Esophagus muscularis mucosa (tissue), 4 donors: ENCODE results near the gene CHKA. TPM values are rescaled to one million over a fixed set of nuclear protein-coding genes. Genes with fewer than 3 reads are reported as not detected.
A peak's percentile ranks its signal among the peaks of the same experiment; 100 is the strongest.
"Not testable (repeated sequence)": the region's sequence is repeated elsewhere in the genome, so short reads cannot be mapped to it uniquely, and the experiment has no call there.

Source experiments
- DNase-seq: peaks from one replicate; pipeline ENCODE4 v3.0.0-alpha.2; 2017; ENCODE audit errors: extremely low spot score
- H3K27ac ChIP-seq, 4 donors: fragments of 200-600 bp; sonication (generic); replicated peaks in 1 of 4; 1 replicate in 3 of 4; 2 replicates in 1 of 4; pipeline ENCODE4 v1.5.1; 2016 to 2019; ENCODE audit warnings: mild to moderate bottlenecking in 1 of 4
- H3K27me3 ChIP-seq, 4 donors: fragments of 200-600 bp; sonication (generic); one replicate each; pipeline versions ENCODE4 v1.5.1 to v1.6.0; 2016 to 2019
- H3K36me3 ChIP-seq, 4 donors: fragments of 200-600 bp; sonication (generic); one replicate each; pipeline ENCODE4 v1.5.1; 2016 to 2019
- H3K4me1 ChIP-seq, 4 donors: fragments of 200-600 bp; sonication (generic); one replicate each; pipeline ENCODE4 v1.5.1; 2016 to 2019
- H3K4me3 ChIP-seq, 4 donors: fragments of 200-600 bp; sonication (generic); 1 replicate in 2 of 4; 2 replicates in 2 of 4; pipeline ENCODE4 v1.5.1; 2016 to 2019; ENCODE audit warnings: mild to moderate bottlenecking in 4 of 4, moderate library complexity in 1 of 4
- H3K9me3 ChIP-seq, 4 donors: fragments of 200-600 bp; sonication (generic); 1 replicate in 3 of 4; 2 replicates in 1 of 4; pipeline ENCODE4 v1.5.1; 2016 to 2019
- EP300 ChIP-seq: sonication (generic); formaldehyde crosslinking; IDR thresholded peaks from one replicate; pipeline ENCODE4 v1.6.1; 2017; ENCODE audit warnings: antibody characterized with exemption
- POLR2A ChIP-seq: fragments of 450-650 bp; IDR thresholded peaks from one replicate; pipeline ENCODE4 v1.6.1; 2017; ENCODE audit warnings: antibody characterized with exemption, moderate library complexity, mild to moderate bottlenecking, low read depth
- POLR2AphosphoS5 ChIP-seq, 2 donors: sonication (generic); formaldehyde crosslinking; IDR thresholded peaks; one replicate each; pipeline ENCODE4 v1.6.1; 2017; ENCODE audit warnings: antibody characterized with exemption in 2 of 2
- WGBS: methylation state at CpG from one replicate; pipeline ENCODE4 v1.1.5; 2018; 5-methylcytosine and 5-hydroxymethylcytosine counted together
- intact Hi-C: fragments of 100-400 bp; cut with DNase I; formaldehyde crosslinking; loops from one replicate; pipeline ENCODE4 v1.15.1; 2023
- total RNA-seq, 4 donors: library from RNA; depleted of rRNA; stranded (reverse); fragments of >200 nt; gene quantifications; one replicate each; pipeline versions ENCODE4 v1.1.0 to v1.2.1, GENCODE V29; 2016
- TF ChIP-seq, protein P1 (sequence below), 3 experiments: fragments of 200-600 bp in 2 of 3; fragments of 450-650 bp in 1 of 3; sonication (generic) in 2 of 3; IDR thresholded peaks; one replicate each; pipeline ENCODE4 v1.5.1; 2017 to 2019; ENCODE audit warnings: antibody characterized with exemption in 3 of 3, mild to moderate bottlenecking in 2 of 3, moderate library complexity in 1 of 3

CHKA gene
- total RNA-seq, 4 donors from 2014 or later = 13.8 to 20.3 (median 18.3) TPM

DNA sequence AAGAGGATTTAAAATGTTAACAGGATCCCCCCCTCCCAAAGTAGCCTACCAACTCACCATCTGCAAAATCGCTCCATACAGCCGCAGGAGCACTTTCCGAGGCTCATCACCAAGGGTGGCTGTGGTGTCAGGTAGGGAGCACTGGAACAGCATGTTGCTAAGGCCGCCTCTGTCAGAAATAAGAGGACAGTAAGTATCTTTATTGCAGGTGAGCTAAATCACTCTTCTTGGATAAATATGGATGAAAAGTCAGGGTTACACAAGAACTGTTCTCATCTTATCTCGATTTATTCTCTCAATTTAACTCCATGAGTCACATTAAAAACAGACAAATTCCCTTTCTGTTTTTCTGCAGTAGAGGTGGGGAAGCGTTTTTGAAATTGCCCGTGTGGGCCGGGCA lies 24.2 kb downstream of the CHKA start:
- WGBS = 98% methylated on average over 8 of the region's 8 CpGs
- Histone ChIP-seq H3K4me1 (peaks cover 18 to 28% (median 22%) of the 10 kb centered on the region in 4 donors), H3K27me3 (no peaks in the 10 kb centered on the region), H3K27ac (no peak overlapping the region), H3K9me3 (no peaks in the 10 kb centered on the region), H3K4me3 (no peak overlapping the region), H3K36me3 (peaks cover 0 to 6% (median 0%) of the 10 kb centered on the region in 4 donors)
- intact Hi-C loops = no loop called here
- DNase-seq = no peak
- TF ChIP-seq POLR2A (no peak), POLR2AphosphoS5 (IDR thresholded peaks at IDR 0.05) (no peak), EP300 (no peak)
- TF ChIP-seq, protein P1, sequence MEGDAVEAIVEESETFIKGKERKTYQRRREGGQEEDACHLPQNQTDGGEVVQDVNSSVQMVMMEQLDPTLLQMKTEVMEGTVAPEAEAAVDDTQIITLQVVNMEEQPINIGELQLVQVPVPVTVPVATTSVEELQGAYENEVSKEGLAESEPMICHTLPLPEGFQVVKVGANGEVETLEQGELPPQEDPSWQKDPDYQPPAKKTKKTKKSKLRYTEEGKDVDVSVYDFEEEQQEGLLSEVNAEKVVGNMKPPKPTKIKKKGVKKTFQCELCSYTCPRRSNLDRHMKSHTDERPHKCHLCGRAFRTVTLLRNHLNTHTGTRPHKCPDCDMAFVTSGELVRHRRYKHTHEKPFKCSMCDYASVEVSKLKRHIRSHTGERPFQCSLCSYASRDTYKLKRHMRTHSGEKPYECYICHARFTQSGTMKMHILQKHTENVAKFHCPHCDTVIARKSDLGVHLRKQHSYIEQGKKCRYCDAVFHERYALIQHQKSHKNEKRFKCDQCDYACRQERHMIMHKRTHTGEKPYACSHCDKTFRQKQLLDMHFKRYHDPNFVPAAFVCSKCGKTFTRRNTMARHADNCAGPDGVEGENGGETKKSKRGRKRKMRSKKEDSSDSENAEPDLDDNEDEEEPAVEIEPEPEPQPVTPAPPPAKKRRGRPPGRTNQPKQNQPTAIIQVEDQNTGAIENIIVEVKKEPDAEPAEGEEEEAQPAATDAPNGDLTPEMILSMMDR (IDR thresholded peaks at IDR 0.05) = no peak

DNA sequence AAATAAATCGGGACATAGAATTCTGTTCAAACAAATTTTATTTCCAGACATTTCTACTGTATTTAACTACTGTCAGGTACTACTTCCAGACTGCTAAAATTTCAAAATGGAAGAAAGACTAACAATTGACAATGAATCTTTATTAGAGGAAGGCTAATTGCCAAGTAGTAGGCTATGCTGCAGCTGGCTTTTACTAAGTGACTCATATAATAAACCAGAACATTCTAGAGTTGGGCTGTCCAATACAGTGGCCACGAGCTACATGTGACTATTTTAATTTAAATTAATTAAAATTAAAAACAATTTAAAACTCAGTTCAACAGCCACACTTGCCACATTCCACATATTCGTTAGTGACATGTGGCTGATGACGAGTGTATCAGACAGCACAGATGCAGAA lies 27.6 kb downstream of the CHKA start:
- intact Hi-C loops = no loop called here
- H3K27ac ChIP-seq = no peak overlapping the region
- H3K4me3 ChIP-seq = no peak overlapping the region
- H3K27me3 ChIP-seq = no peaks in the 10 kb centered on the region
- H3K9me3 ChIP-seq = no peaks in the 10 kb centered on the region
- peaks cover 0 to 6% (median 0%) of the 10 kb centered on the region in 4 donors for H3K36me3 ChIP-seq
- WGBS = 98% methylated on average over 4 of the region's 4 CpGs
- TF ChIP-seq POLR2AphosphoS5 (IDR thresholded peaks at IDR 0.05) (no peak), EP300 (no peak), POLR2A (no peak)
- TF ChIP-seq, protein P1 (IDR thresholded peaks at IDR 0.05) = no peak
- no peak for DNase-seq
- H3K4me1 ChIP-seq = peaks cover 2 to 9% (median 5%) of the 10 kb centered on the region in 4 donors

DNA sequence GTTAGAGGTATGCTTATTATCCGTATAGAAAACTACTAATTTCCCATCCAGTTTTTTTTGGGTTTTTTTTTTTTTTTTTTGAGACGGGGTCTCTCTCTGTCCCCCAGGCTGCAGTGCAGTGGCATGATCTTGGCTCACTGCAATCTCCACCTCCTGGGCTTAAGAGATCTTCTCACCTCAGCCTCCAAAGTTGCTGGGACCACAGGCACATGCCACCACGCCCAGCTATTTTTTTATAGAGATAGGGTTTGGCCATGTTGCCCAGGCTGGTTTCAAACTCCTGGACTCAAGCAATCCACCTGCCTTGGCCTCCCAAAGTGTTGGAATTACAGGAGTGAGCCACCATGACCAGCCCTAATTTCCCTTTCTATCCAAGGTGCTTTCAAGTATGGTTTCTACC lies 28.2 kb downstream of the CHKA start:
- H3K27me3 ChIP-seq, H3K4me3 ChIP-seq, H3K27ac ChIP-seq, H3K9me3 ChIP-seq, intact Hi-C loops, DNase-seq, H3K36me3 ChIP-seq, H3K4me1 ChIP-seq: not testable (repeated sequence)
- 100% methylated on average over 3 of the region's 3 CpGs for WGBS

DNA sequence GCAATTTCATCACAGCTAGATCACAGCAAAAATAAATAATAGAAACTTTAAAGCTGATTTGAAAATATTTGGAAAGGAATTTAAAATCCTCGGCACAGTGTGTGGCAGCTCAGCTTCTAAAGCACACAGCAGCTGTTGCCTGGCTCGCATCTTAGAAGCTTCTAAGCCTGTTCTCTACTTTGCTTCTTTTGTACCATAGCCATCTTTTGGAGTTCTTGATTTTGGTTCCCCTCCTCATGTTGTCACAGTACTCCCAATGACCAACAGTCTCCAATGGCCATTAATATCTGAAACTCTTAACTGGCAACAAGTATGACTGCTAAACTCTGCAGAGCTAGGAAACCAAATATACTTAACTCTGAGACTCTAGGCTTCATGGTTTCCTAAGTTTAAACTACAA lies 28.8 kb downstream of the CHKA start:
- Histone ChIP-seq H3K27me3 (no peaks in the 10 kb centered on the region), H3K9me3 (no peaks in the 10 kb centered on the region), H3K36me3 (peaks cover 0 to 6% (median 0%) of the 10 kb centered on the region in 4 donors), H3K27ac (no peak overlapping the region), H3K4me1 (peaks cover 0 to 9% (median 0%) of the 10 kb centered on the region in 4 donors), H3K4me3 (no peak overlapping the region)
- TF ChIP-seq POLR2AphosphoS5 (IDR thresholded peaks at IDR 0.05) (no peak), POLR2A (no peak), EP300 (no peak)
- TF ChIP-seq, protein P1 (IDR thresholded peaks at IDR 0.05) = no peak
- no peak for DNase-seq
- 80% methylated on average over 2 of the region's 2 CpGs for WGBS
- intact Hi-C loops = no loop called here

DNA sequence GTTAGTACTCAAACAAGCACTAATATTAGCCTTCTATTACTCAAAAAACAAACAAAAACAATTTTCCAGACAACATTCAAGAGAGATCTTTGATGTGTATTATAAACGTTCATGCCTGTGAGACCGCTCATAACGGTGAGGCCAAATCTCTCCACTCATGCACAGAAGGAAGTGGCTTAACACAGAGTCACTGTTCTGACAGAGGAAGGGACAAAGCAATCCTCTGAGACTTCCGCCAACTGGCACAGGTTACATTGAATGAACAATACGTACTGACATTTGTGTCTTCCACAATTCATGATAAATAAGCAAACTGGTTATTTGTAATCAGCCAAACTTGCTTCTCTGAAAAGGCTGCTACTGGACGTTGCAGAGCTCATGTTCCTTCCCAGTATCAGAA lies 30.5 kb downstream of the CHKA start:
- DNase-seq = no peak
- WGBS = 54% methylated on average over 6 of the region's 6 CpGs
- Histone ChIP-seq H3K27ac (peak overlapping the region in 1 of 4 donors; percentile 7), H3K4me3 (no peak overlapping the region), H3K36me3 (peaks cover 0 to 6% (median 0%) of the 10 kb centered on the region in 4 donors), H3K9me3 (no peaks in the 10 kb centered on the region), H3K27me3 (no peaks in the 10 kb centered on the region), H3K4me1 (peaks cover 0 to 9% (median 0%) of the 10 kb centered on the region in 4 donors)
- intact Hi-C loops = no loop called here
- TF ChIP-seq, protein P1 (IDR thresholded peaks at IDR 0.05) = no peak
- no peak for TF ChIP-seq POLR2A
- TF ChIP-seq POLR2AphosphoS5 (IDR thresholded peaks at IDR 0.05) = no peak
- TF ChIP-seq EP300 = no peak
